Activated naive CD8-positive, alpha-beta T cell treated with anti-CD3 and anti-CD28 coated beads, Interleukin-2, amount 50 U/mL, for 24 hours (primary cell): ENCODE results near the gene FCRL1.
A peak's percentile ranks its signal among the peaks of the same experiment; 100 is the strongest.

Source experiments
- ATAC-seq: fragments of 150-1000 bp; cut with Tn5 transposase; one replicate; pipeline ENCODE4 v1.10.0; 2021
- DNase-seq: peaks from one replicate; pipeline ENCODE4 v3.0.0; 2021
- H3K27ac Mint-ChIP-seq: one replicate; pipeline ENCODE4 v1.8.0; 2021; ENCODE audit warnings: mild to moderate bottlenecking, mixed read lengths
- H3K27me3 Mint-ChIP-seq: one replicate; pipeline ENCODE4 v1.8.0; 2021; ENCODE audit warnings: mixed read lengths
- H3K36me3 Mint-ChIP-seq: one replicate; pipeline ENCODE4 v1.8.0; 2021; ENCODE audit warnings: low read depth, mixed read lengths
- H3K4me1 Mint-ChIP-seq: one replicate; pipeline ENCODE4 v1.8.0; 2021; ENCODE audit warnings: mixed read lengths
- H3K4me3 Mint-ChIP-seq: one replicate; pipeline ENCODE4 v1.8.0; 2021; ENCODE audit warnings: mild to moderate bottlenecking, moderate library complexity, mixed read lengths
- H3K9me3 Mint-ChIP-seq: one replicate; pipeline ENCODE4 v1.8.0; 2021; ENCODE audit warnings: mixed read lengths

The FCRL1 gene

DNA sequence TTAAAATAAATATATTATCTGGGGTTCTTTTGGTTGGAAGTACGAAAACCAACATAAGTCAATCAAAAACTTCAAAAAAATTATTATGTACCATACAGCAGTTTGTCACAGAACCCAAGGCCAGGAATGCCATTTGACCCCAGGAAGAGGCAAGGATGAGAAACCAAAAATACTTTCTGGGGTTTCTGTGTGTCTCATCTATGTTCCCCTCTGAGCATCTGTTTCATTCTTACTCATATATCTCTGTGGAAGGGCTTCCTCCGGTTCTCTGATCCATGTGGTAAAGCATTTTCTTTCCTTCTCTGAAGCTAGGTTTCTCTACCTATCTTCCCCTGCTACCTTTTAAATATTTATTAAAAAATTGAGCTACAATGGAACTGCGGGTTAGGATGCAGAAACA lies 9.8 kb upstream of the FCRL1 start:
- no peak overlapping the region for H3K27ac Mint-ChIP-seq
- H3K4me3 Mint-ChIP-seq, result no peak overlapping the region
- no peaks in the 10 kb centered on the region for H3K9me3 Mint-ChIP-seq
- no peaks in the 10 kb centered on the region for H3K36me3 Mint-ChIP-seq
- H3K4me1 Mint-ChIP-seq, result peaks cover 12% of the 10 kb centered on the region
- peaks cover 15% of the 10 kb centered on the region for H3K27me3 Mint-ChIP-seq
- DNase-seq (no peak), ATAC-seq (no peak)

DNA sequence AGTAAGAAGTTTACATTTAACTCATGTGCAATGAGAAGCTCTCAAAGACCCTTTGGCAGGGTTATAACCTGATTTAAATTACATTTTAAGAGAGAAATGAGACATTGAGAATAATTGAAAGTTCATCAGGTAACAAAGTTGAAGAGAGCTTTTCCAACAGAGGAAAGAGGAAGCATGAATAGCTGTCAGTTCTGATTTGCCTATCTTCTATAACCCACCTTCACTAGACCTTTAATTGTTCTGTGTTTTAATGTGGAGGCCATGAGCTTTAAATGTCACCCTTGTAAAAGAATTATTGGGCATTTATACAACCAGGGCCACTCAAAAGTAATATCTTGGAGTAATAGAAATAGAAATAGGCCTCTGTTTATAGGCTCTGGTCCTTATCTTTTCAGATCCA lies 9.3 kb upstream of the FCRL1 start:
- Mint-ChIP-seq H3K9me3 (no peaks in the 10 kb centered on the region), H3K27ac (no peak overlapping the region), H3K4me3 (no peak overlapping the region), H3K27me3 (peaks cover 15% of the 10 kb centered on the region), H3K36me3 (no peaks in the 10 kb centered on the region), H3K4me1 (peaks cover 12% of the 10 kb centered on the region)
- DNase-seq (no peak), ATAC-seq (no peak)

DNA sequence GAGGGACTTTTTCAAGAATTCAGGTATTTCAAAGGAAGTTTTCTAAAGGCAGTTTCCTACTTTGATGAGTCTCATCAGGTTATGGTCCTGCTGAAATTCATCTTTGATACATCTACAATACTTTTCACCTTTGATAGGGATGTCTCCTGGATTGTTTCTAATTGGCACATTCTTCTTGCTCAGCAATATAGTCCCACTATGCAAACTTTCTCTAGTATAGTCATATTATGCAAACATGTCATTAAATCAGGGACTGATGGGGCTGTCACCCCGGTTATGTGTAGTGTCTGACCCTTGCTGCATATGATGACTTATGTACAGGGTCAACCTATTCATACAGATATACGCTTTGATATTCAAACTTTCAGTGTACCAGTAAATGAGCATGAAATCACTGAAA lies 379 bp upstream of the FCRL1 start:
- ATAC-seq (no peak), DNase-seq (no peak)
- H3K27me3 Mint-ChIP-seq, result peaks cover 5% of the 10 kb centered on the region
- no peak overlapping the region for H3K27ac Mint-ChIP-seq
- H3K36me3 Mint-ChIP-seq, result no peaks in the 10 kb centered on the region
- no peaks in the 10 kb centered on the region for H3K9me3 Mint-ChIP-seq
- no peak overlapping the region for H3K4me3 Mint-ChIP-seq
- peaks cover 2% of the 10 kb centered on the region for H3K4me1 Mint-ChIP-seq

DNA sequence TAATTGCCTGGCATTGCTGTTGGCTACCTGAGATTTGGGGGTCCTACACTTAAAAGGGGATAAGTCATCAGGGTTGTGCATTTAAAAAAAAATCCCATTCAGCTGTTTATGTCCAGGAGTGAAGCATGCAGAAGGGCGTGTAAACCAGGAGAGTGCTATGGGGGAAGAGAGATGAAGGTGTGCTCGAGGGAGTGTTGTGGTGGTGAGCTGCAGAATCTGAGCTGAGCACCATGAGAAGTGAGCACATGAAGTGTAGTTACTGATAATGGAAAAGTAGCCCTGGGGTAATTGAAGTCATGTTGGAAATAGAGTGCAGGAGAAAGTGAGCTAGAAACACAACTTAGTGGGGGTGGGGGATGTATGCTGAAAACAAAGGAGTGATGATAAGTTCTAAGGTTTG lies 705 bp downstream of the FCRL1 start:
- ATAC-seq (no peak), DNase-seq (no peak)
- Mint-ChIP-seq H3K9me3 (peaks cover 3% of the 10 kb centered on the region), H3K27me3 (peaks cover 7% of the 10 kb centered on the region), H3K27ac (no peak overlapping the region), H3K36me3 (no peaks in the 10 kb centered on the region), H3K4me1 (peaks cover 2% of the 10 kb centered on the region), H3K4me3 (no peak overlapping the region)

DNA sequence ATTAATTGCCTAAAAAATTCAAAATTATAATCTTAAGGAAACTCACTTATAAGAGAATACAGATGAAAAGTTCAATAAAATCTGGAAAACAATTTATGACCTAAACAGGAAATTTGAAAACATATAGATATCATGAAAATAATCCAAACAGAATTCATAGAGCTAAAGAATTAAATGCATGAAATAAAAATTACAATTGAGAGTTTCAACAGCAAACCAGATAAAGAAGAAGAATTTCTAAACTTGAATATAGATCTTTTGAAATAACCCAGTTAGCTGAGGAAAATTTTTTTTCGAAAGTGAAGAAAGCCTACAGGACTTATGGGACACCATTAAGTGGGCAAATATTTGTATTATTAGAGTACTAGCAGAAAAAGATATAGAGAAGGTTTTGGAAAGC lies 6.7 kb downstream of the FCRL1 start:
- ATAC-seq, result no peak
- peaks cover 10% of the 10 kb centered on the region for H3K27me3 Mint-ChIP-seq
- no peak for DNase-seq
- H3K4me3 Mint-ChIP-seq, result no peak overlapping the region
- no peak overlapping the region for H3K27ac Mint-ChIP-seq
- peaks cover 22% of the 10 kb centered on the region for H3K9me3 Mint-ChIP-seq
- peaks cover 5% of the 10 kb centered on the region for H3K36me3 Mint-ChIP-seq
- H3K4me1 Mint-ChIP-seq, result peaks cover 8% of the 10 kb centered on the region

DNA sequence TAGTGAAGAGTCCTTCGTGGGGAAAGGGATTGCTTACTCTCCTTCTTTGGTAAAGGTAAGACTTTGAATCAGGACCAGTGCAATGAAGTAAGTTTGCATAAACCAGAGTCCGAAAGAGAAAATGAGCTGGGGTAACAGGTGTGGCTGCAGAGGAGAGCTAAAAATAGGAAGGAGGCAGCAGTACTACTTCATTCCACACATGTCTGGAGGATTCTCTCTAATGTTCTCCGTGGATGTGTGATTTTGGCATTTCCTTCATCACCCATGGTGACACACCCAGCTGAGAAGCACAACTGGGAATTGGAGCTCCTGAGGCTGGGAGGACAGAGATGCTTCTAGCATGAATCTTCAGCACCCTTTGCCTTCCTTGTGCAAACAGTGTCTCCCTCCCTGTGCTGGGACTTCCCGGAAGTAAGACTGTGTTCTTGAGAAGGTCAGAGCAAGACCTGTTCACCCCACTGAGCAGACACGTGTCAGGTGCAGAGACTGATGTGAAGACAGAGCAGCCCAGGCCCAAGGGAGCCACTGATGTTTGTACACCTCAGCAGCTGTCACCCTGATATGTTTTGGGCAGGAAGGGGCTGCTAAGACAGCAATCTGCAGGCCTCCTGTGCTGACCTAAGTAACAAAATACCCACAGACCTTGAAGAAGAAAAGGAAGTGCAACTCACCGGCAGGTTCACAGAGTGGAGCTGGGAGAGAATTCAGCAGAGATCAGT lies 13.3 kb downstream of the FCRL1 start:
- Mint-ChIP-seq H3K27me3 (peaks cover 12% of the 10 kb centered on the region), H3K36me3 (no peaks in the 10 kb centered on the region), H3K4me3 (peak overlapping the region; percentile 28), H3K4me1 (peaks cover 12% of the 10 kb centered on the region), H3K9me3 (peaks cover 4% of the 10 kb centered on the region), H3K27ac (peak overlapping the region; percentile 1)
- peak; percentile 18 for DNase-seq
- peak; percentile 56 for ATAC-seq

DNA sequence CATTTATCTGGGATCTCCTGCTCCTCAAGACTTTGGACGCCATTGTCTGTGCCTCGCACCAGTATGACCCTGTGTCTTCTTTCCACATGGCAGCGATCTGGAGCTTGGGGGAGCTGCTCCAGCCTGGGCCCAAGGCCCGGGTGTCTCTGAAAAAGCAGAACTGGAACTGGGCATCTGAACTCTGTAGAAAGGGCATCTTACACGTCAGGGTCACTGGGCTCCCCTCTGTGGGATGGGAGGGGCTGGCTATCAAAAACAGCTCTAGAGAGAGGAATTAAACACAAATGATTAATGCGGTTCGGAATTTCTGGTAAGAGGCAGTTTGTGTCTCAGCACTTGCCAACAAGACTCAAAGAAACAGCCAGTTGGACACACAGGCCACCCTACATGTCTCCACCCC lies 16.1 kb downstream of the FCRL1 start:
- no peaks in the 10 kb centered on the region for H3K36me3 Mint-ChIP-seq

DNA sequence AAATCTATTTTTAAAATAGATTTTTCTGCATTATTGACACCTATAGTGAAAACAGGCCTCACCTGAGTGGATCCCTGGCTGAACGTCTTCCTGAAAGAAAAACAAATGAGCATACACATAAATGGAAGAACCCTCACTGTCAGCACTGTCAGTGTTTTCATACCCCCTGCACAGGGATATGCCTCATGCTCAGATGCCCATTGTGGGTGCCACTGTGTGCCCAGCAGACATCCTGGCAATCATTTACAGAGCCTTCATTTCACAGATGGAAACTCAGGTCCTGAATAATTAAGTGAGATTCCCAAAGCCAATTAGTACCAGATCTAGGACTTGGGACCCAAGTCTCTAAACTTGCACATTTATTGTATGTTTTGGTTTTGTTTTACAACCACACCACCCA lies 19.9 kb downstream of the FCRL1 start:
- Mint-ChIP-seq H3K4me3 (no peak overlapping the region), H3K9me3 (no peaks in the 10 kb centered on the region), H3K27ac (no peak overlapping the region), H3K27me3 (no peaks in the 10 kb centered on the region), H3K36me3 (no peaks in the 10 kb centered on the region), H3K4me1 (peaks cover 3% of the 10 kb centered on the region)
- ATAC-seq (no peak), DNase-seq (no peak)

More for the DNA sequence above, 16.1 kb downstream of the FCRL1 start:
- Mint-ChIP-seq H3K4me3 (no peak overlapping the region), H3K27ac (no peak overlapping the region), H3K4me1 (peaks cover 10% of the 10 kb centered on the region), H3K27me3 (peaks cover 10% of the 10 kb centered on the region), H3K9me3 (no peaks in the 10 kb centered on the region)
- ATAC-seq, result no peak
- DNase-seq, result no peak

DNA sequence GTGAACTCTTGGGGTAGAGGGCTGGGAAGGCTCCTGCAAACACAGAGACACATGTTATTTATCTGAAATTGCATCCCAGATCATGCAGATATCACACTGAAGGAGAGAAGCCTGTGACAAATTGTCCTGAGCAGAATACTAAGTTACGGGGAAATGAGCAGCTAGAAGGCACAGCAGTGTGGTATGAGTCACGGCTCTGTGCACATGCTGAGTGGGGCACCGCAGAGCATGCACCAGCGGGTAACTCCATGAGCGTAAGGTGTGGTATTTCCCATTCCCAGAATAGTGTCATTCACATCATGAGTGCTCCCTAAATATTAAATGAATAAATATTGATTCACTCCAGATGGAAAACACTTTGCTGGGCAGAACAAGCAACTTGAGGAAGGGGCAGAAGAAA lies 21.7 kb downstream of the FCRL1 start:
- peaks cover 12% of the 10 kb centered on the region for H3K9me3 Mint-ChIP-seq
- H3K27ac Mint-ChIP-seq, result no peak overlapping the region
- ATAC-seq, result no peak

DNA sequence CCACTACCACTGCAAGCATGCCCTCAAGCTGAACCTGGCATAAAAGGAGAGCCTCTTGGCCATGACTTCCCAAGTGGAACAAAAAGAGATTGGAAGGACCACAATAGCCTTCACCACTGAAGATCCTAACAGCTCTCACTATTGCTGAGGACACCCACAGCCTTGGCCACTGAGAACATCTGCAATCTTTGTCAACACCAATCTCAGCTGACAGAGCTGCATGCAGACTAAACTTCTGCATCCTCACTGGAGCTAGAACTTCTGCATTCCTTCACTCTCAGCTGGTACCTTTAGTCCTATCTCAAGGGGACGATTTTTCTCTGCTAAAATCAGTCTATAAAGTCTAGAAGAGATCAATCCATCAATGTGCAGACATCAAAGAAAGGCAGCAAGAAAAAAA lies 34.7 kb downstream of the FCRL1 start:
- Mint-ChIP-seq H3K4me1 (peaks cover 17% of the 10 kb centered on the region), H3K27ac (no peak overlapping the region), H3K4me3 (no peak overlapping the region), H3K27me3 (peaks cover 4% of the 10 kb centered on the region), H3K36me3 (no peaks in the 10 kb centered on the region), H3K9me3 (peaks cover 20% of the 10 kb centered on the region)
- DNase-seq, result no peak
- ATAC-seq, result no peak

More for the DNA sequence above, 21.7 kb downstream of the FCRL1 start:
- Mint-ChIP-seq H3K27me3 (no peaks in the 10 kb centered on the region), H3K36me3 (no peaks in the 10 kb centered on the region), H3K4me3 (no peak overlapping the region), H3K4me1 (peaks cover 3% of the 10 kb centered on the region)
- DNase-seq, result no peak

DNA sequence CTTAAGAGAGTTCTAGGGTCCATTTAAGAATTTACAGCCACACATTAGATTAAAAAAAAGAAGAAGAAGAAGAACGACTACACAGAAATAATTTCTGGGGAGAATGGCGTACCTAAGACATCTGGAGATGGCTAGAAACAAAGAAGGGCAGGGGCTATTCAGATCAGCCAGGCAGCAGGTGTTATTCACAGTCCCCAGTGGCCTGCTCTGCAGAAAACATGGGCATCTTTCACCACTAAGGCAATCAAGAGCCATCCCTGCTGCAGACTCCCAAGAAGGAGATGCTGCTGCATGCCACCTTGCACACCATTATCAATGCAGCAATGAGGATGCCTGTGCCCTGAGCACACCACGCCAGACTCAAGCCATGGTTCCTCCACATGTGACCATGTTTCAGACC lies 35.1 kb downstream of the FCRL1 start:
- peaks cover 17% of the 10 kb centered on the region for H3K9me3 Mint-ChIP-seq
- H3K4me1 Mint-ChIP-seq, result peaks cover 17% of the 10 kb centered on the region
- no peak overlapping the region for H3K4me3 Mint-ChIP-seq
- ATAC-seq (no peak), DNase-seq (no peak)
- no peaks in the 10 kb centered on the region for H3K36me3 Mint-ChIP-seq
- no peak overlapping the region for H3K27ac Mint-ChIP-seq
- H3K27me3 Mint-ChIP-seq, result peaks cover 4% of the 10 kb centered on the region

DNA sequence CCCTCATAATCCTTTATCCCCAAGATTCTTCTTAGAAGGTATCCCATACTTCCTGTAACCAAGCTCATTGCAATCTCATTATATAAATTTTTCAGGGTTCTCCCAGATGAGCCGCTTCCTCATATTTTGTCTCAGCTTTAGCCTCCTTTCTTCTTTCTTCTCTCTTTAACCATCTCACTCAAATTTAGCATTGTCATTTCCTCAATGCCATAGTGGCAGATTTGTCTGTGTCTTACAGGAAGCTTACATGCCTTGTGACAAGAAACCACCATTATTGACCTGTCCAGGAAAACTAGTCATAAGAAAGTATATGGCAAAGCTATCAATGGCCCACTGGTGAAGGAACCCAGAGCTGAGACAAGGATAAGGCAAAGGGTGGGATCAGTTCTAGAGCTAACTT lies 37.0 kb downstream of the FCRL1 start:
- Mint-ChIP-seq H3K27ac (no peak overlapping the region), H3K36me3 (no peaks in the 10 kb centered on the region), H3K4me3 (no peak overlapping the region), H3K27me3 (peaks cover 4% of the 10 kb centered on the region), H3K4me1 (peaks cover 17% of the 10 kb centered on the region), H3K9me3 (peaks cover 11% of the 10 kb centered on the region)
- no peak for DNase-seq
- no peak for ATAC-seq

DNA sequence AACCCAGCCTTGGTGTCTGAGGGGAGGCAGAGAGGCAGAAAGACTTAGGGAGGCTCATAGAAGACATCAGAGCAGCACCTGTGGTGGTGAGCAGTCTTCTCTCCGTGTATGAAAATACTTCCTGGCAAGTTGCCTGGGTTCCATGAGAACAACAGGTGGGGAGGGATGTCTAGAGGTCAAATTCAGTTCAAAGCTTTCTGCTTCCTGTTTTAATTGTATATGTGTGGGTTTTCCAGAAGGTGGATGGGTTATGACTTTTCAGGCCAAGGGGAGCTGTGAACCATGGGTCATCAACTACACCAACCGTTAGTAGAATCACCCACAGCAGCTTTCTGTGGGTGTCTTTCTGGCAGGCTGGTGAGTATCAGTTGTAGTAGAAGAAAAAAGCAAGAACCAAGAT lies 38.9 kb downstream of the FCRL1 start:
- no peak for ATAC-seq
- peaks cover 4% of the 10 kb centered on the region for H3K27me3 Mint-ChIP-seq
- peak overlapping the region; percentile 23 for H3K27ac Mint-ChIP-seq
- peaks cover 21% of the 10 kb centered on the region for H3K4me1 Mint-ChIP-seq
- no peaks in the 10 kb centered on the region for H3K36me3 Mint-ChIP-seq
- H3K4me3 Mint-ChIP-seq, result no peak overlapping the region
- DNase-seq, result no peak
- peaks cover 2% of the 10 kb centered on the region for H3K9me3 Mint-ChIP-seq

DNA sequence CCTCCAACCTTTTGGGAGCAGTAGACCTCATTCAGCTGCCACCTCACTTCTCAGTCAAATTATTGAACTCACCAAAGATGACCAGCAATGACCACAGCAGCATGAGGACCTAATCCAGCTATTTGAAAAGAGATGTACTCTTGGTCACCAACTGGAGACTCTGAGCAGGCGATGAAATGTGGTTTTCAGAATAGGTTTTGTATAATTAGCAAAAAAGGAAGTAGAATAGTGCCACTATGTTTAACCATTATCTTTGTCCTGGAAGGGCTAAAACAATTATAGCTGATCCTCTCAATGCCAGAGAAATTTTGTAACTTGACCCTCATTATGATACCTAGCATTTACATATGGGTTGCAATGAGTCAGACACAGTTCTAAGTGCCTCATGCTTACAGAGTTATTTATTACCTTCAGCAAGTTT lies 42.9 kb downstream of the FCRL1 start, which contains the start of gene FCRL2:
TSS of gene FCRL2 (minus strand) at position 162 of the 421 bp plus-strand sequence. CDS start at position 103, 59 bp downstream.
- Mint-ChIP-seq H3K4me3 (no peak within 1 kb of the TSS), H3K27ac (no peak within 1 kb of the TSS), H3K9me3 (no peaks in the 10 kb centered on the region), H3K36me3 (no peaks in the 10 kb centered on the region), H3K27me3 (peaks cover 4% of the 10 kb centered on the region), H3K4me1 (peaks cover 31% of the 10 kb centered on the region)
- DNase-seq (no peak), ATAC-seq (no peak)

DNA sequence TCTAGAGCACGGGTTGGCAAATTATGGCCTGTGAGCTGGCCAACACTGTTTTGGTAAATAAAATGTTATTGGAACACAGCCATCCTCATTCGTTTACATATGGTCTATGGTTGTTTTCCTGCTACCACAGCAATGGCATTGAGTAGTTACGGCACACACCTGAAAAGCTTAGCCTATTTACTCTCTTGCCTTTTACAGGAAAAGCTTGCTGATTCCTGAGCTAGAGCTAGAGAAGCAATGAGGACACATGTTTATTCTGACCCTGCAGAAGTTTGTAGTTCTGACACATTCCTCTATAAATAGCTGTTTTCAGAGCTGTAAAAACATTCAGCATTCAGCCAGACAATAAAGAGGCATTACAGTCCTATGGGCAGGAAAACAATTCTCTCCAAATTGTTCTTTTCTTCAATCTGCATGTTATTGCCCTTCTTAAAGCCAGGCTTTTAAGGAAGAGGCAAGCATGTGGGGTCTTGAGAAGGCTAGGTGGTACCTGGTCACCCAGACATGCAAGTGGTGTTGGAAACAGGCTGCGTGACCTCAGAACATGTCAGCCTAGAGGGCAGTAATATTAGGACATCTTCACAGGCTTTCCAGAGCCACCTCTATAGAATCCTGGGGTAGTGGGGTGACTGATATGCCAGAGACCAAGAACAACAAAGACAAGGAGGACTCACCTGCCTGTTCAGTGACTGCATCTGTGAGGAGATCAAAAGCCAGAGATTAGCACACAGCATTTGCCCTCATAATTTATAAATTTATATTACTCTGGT lies 44.6 kb downstream of the FCRL1 start:
- no peaks in the 10 kb centered on the region for H3K36me3 Mint-ChIP-seq
- no peak overlapping the region for H3K4me3 Mint-ChIP-seq
- H3K27me3 Mint-ChIP-seq, result peaks cover 2% of the 10 kb centered on the region

More for the DNA sequence above, 44.6 kb downstream of the FCRL1 start:
- Mint-ChIP-seq H3K9me3 (no peaks in the 10 kb centered on the region), H3K27ac (no peak overlapping the region), H3K4me1 (peaks cover 29% of the 10 kb centered on the region)
- DNase-seq (no peak), ATAC-seq (no peak)
